GM23338 (cell line): ENCODE measurements around the gene RPS15A. TPM values are rescaled to one million over a fixed set of nuclear protein-coding genes. Genes with fewer than 3 reads are reported as not detected.

Experiments used
- ATAC-seq: fragments of 200-7000 bp; cut with Tn5 transposase; 3 replicates; pipeline ENCODE4 v1.9.1; 2020
- DNase-seq: peaks from one replicate; pipeline ENCODE4 v3.0.0-alpha.2; 2015; ENCODE audit warnings: low spot score
- H2AFZ ChIP-seq: fragments of 200-600 bp; sonication (generic); 2 replicates; pipeline ENCODE4 v1.8.0; 2016; ENCODE audit warnings: antibody characterized with exemption, mild to moderate bottlenecking, moderate library complexity
- H3F3A ChIP-seq: fragments of 200-600 bp; sonication (generic); replicated peaks from 2 replicates; pipeline ENCODE4 v1.8.0; 2017; ENCODE audit warnings: antibody characterized with exemption, mixed run types, low read depth
- H3K27ac ChIP-seq: fragments of 200-600 bp; sonication (generic); 2 replicates; pipeline ENCODE4 v1.6.1; 2016; ENCODE audit warnings: low read depth
- H3K27me3 ChIP-seq: fragments of 200-600 bp; sonication (generic); 2 replicates; pipeline ENCODE4 v1.8.0; 2016; ENCODE audit warnings: mild to moderate bottlenecking, mixed run types, moderate library complexity; ENCODE audit not compliant: insufficient read depth
- H3K36me3 ChIP-seq: fragments of 200-600 bp; sonication (generic); 2 replicates; pipeline ENCODE4 v1.8.0; 2016; ENCODE audit warnings: mild to moderate bottlenecking; ENCODE audit not compliant: insufficient read depth
- H3K4me1 ChIP-seq: fragments of 200-600 bp; sonication (generic); 2 replicates; pipeline ENCODE4 v1.8.0; 2016; ENCODE audit warnings: mild to moderate bottlenecking, moderate library complexity; ENCODE audit not compliant: insufficient read depth
- H3K4me2 ChIP-seq: fragments of 200-600 bp; sonication (generic); 2 replicates; pipeline ENCODE4 v1.7.1; 2017; ENCODE audit warnings: mixed run types
- H3K4me3 ChIP-seq: fragments of 200-600 bp; sonication (generic); 2 replicates; pipeline ENCODE4 v1.6.1; 2016; ENCODE audit warnings: mixed run types
- H3K79me2 ChIP-seq: fragments of 200-600 bp; sonication (generic); replicated peaks from 2 replicates; pipeline ENCODE4 v1.8.0; 2017; ENCODE audit warnings: mild to moderate bottlenecking; ENCODE audit not compliant: insufficient read depth
- H3K9me2 ChIP-seq: fragments of 200-600 bp; sonication (generic); 2 replicates; pipeline ENCODE4 v1.8.0; 2017; ENCODE audit not compliant: insufficient read depth
- H4K20me1 ChIP-seq: fragments of 200-600 bp; sonication (generic); replicated peaks from 2 replicates; pipeline ENCODE4 v1.8.0; 2017; ENCODE audit warnings: mild to moderate bottlenecking; ENCODE audit not compliant: insufficient read depth
- H3K27ac Mint-ChIP-seq: 2 replicates; pipeline ENCODE4 v1.8.0; 2020; ENCODE audit warnings: inconsistent platforms, mild to moderate bottlenecking, moderate library complexity, mixed read lengths
- H3K27me3 Mint-ChIP-seq: 3 replicates; pipeline ENCODE4 v1.8.0; 2022; ENCODE audit warnings: low read depth, mild to moderate bottlenecking, moderate library complexity, mixed read lengths, inconsistent platforms; ENCODE audit not compliant: insufficient read depth, poor library complexity
- H3K36me3 Mint-ChIP-seq: 3 replicates; pipeline ENCODE4 v1.8.0; 2021; ENCODE audit warnings: low read depth, mild to moderate bottlenecking, inconsistent platforms, moderate library complexity, mixed read lengths
- H3K4me1 Mint-ChIP-seq: 3 replicates; pipeline ENCODE4 v1.8.0; 2020; ENCODE audit warnings: mild to moderate bottlenecking, inconsistent platforms, mixed read lengths
- H3K4me3 Mint-ChIP-seq: 3 replicates; pipeline ENCODE4 v1.8.0; 2021; ENCODE audit warnings: moderate library complexity, mild to moderate bottlenecking, inconsistent platforms, mixed read lengths
- H3K9me3 Mint-ChIP-seq: 3 replicates; pipeline ENCODE4 v1.8.0; 2020; ENCODE audit warnings: moderate library complexity, mild to moderate bottlenecking, inconsistent platforms, mixed read lengths
- STAT1 ChIP-seq: IDR thresholded peaks from one replicate; pipeline ENCODE4 v1.6.1; 2016; ENCODE audit warnings: antibody characterized with exemption; ENCODE audit not compliant: unreplicated experiment
- ZNF331 ChIP-seq: fragments of 250-450 bp; sonication (Bioruptor Pico); IDR thresholded peaks from 2 replicates; pipeline ENCODE4 v1.5.0; 2020; ENCODE audit warnings: low read depth, mild to moderate bottlenecking, moderate library complexity
- ZNF462 ChIP-seq: fragments of 250-450 bp; sonication (Bioruptor Pico); IDR thresholded peaks from 2 replicates; pipeline ENCODE4 v1.5.0; 2020; ENCODE audit warnings: mild to moderate bottlenecking, moderate library complexity
- polyA plus RNA-seq: library from polyadenylated mRNA; unstranded; fragments of >200 nt; fragmentation: Nextera tagmentation; extraction: Ambion mirVana; gene quantifications from 2 replicates; pipeline ENCODE4 v1.2.1, GENCODE V29; 2016
- total RNA-seq: library from RNA; depleted of rRNA; stranded (reverse); fragments of >200 nt; shearing (Covaris generic); gene quantifications from 2 replicates; pipeline ENCODE4 v1.2.3, GENCODE V29; 2014

Gene RPS15A
- total and polyA plus RNA-seq, 2 experiments from 2014 or later: 2,163 to 2,171 TPM

DNA sequence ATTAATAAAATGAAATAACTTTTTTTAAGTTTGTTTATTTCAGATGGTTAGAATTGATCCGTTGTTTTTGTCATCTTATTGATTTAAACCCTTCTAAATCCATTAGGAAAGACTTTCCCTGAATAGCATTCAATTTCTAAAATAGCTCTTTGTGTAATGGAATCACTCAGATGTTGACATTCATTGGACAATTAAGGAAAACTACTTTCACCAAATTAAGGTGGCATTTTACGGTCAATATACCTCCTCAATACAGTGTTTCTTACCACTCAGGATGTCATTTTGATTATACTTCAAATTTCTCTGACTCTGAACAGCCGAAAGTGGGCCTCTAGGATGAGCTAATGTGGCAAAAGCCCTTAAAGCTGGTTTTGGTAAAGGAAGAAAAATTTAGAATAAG lies 9.4 kb upstream of the RPS15A start:
- peaks cover 27% of the 10 kb centered on the region for H3K4me1 ChIP-seq
- Mint-ChIP-seq H3K4me3 (peak overlapping the region; percentile 92), H3K27me3 (peaks cover 17% of the 10 kb centered on the region), H3K27ac (peak overlapping the region; percentile 45; the same call in 1 of the 2 replicates), H3K9me3 (no peaks in the 10 kb centered on the region), H3K36me3 (peaks cover 52% of the 10 kb centered on the region), H3K4me1 (peaks cover 29% of the 10 kb centered on the region)
- H2AFZ ChIP-seq: no peak overlapping the region
- peaks cover 64% of the 10 kb centered on the region for H3K79me2 ChIP-seq
- peaks cover 4% of the 10 kb centered on the region for H3F3A ChIP-seq
- H3K4me2 ChIP-seq: peak overlapping the region; percentile 84
- no peak overlapping the region for H3K27ac ChIP-seq
- ATAC-seq (no peak), DNase-seq (no peak)
- TF ChIP-seq STAT1: no peak
- no peak for TF ChIP-seq ZNF462 (CRISPR knock-in tag)
- no peak for TF ChIP-seq ZNF331
- peak overlapping the region; percentile 88 for H3K4me3 ChIP-seq
- peaks cover 37% of the 10 kb centered on the region for H4K20me1 ChIP-seq
- peaks cover 43% of the 10 kb centered on the region for H3K36me3 ChIP-seq
- no peaks in the 10 kb centered on the region for H3K9me2 ChIP-seq
- no peaks in the 10 kb centered on the region for H3K27me3 ChIP-seq

DNA sequence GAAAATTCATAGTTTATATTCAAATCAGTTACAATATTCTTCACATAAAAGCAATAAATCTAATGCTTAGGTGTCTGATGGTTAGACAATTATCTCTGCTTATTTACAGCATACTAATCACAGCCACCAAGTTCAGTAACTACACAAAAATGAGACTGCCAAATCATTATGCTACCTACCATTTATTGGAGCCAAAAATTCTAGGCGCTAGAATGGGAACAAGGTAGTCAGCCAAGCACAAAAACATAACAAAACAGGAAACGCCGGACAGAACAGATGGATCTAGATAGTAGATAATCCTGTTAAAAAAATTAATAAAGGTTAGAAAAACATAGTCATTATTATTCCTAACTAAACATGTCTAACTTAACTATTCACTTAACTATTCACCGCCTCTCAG lies 7.6 kb upstream of the RPS15A start:
- DNase-seq (no peak), ATAC-seq (no peak)
- Histone ChIP-seq H3K4me2 (no peak overlapping the region), H3K79me2 (peaks cover 60% of the 10 kb centered on the region), H3K4me1 (peaks cover 14% of the 10 kb centered on the region), H4K20me1 (peaks cover 37% of the 10 kb centered on the region), H3K27ac (no peak overlapping the region), H3K36me3 (peaks cover 54% of the 10 kb centered on the region), H3K9me2 (no peaks in the 10 kb centered on the region), H3K27me3 (no peaks in the 10 kb centered on the region), H3K4me3 (no peak overlapping the region), H2AFZ (no peak overlapping the region), H3F3A (peaks cover 4% of the 10 kb centered on the region)
- H3K9me3 Mint-ChIP-seq: no peaks in the 10 kb centered on the region
- peaks cover 13% of the 10 kb centered on the region for H3K27me3 Mint-ChIP-seq
- H3K27ac Mint-ChIP-seq: no peak overlapping the region
- no peak overlapping the region for H3K4me3 Mint-ChIP-seq
- H3K4me1 Mint-ChIP-seq: peaks cover 17% of the 10 kb centered on the region
- peaks cover 69% of the 10 kb centered on the region for H3K36me3 Mint-ChIP-seq
- no peak for TF ChIP-seq ZNF462 (CRISPR knock-in tag)
